WTC11 (cell line): Measurements from ENCODE around the gene PAN3. TPM values are rescaled to one million over a fixed set of nuclear protein-coding genes. Genes with fewer than 3 reads are reported as not detected.

Experiments used
- ATAC-seq: fragments of 200-7000 bp; cut with Tn5 transposase; 2 replicates; pipeline ENCODE4 v1.10.0; 2021; ENCODE audit warnings: mild to moderate bottlenecking, moderate library complexity
- CTCF ChIA-PET: fragments of 300-600 bp; sonication (Branson Sonifier 250); formaldehyde crosslinking; loops from one replicate; lab custom pipeline; 2021; ENCODE audit warnings: antibody characterized with exemption; lab: Charles Lee
- POLR2A ChIA-PET: fragments of 350-600 bp; sonication (Branson Sonifier 250); formaldehyde crosslinking; loops from one replicate; lab custom pipeline; 2021; ENCODE audit warnings: antibody characterized with exemption; lab: Charles Lee
- DNase-seq: peaks from one replicate; pipeline ENCODE4 v3.0.0; 2021; ENCODE audit warnings: low spot score
- H3K27ac Mint-ChIP-seq: 2 replicates; pipeline ENCODE4 v1.8.0; 2021; ENCODE audit warnings: mixed read lengths
- H3K27me3 Mint-ChIP-seq: 2 replicates; pipeline ENCODE4 v1.8.0; 2021; ENCODE audit warnings: low read depth, mild to moderate bottlenecking, moderate library complexity, mixed read lengths
- H3K36me3 Mint-ChIP-seq: 2 replicates; pipeline ENCODE4 v1.8.0; 2021; ENCODE audit warnings: mixed read lengths
- H3K4me1 Mint-ChIP-seq: 2 replicates; pipeline ENCODE4 v1.8.0; 2022; ENCODE audit warnings: mixed read lengths
- H3K4me3 Mint-ChIP-seq: 2 replicates; pipeline ENCODE4 v1.8.0; 2021; ENCODE audit warnings: mild to moderate bottlenecking, moderate library complexity, mixed read lengths
- H3K9me3 Mint-ChIP-seq: 2 replicates; pipeline ENCODE4 v1.8.0; 2021; ENCODE audit warnings: mixed read lengths
- CREB1 ChIP-seq: sonication (generic); formaldehyde crosslinking; IDR thresholded peaks from 2 replicates; pipeline ENCODE4 v1.8.0; 2023; ENCODE audit warnings: mild to moderate bottlenecking, missing genetic modification reagents
- ETV6 ChIP-seq: sonication (generic); formaldehyde crosslinking; IDR thresholded peaks from 2 replicates; pipeline ENCODE4 v1.8.1; 2022; ENCODE audit warnings: mild to moderate bottlenecking, missing genetic modification reagents
- MYBL2 ChIP-seq: sonication (generic); formaldehyde crosslinking; IDR thresholded peaks from 2 replicates; pipeline ENCODE4 v1.8.1; 2023; ENCODE audit warnings: mild to moderate bottlenecking, moderate library complexity, missing genetic modification reagents
- NR1H2 ChIP-seq: sonication (generic); formaldehyde crosslinking; IDR thresholded peaks from 2 replicates; pipeline ENCODE4 v1.9.0; 2021; ENCODE audit warnings: mild to moderate bottlenecking, moderate library complexity, missing genetic modification reagents
- NR2C2 ChIP-seq: sonication (generic); formaldehyde crosslinking; IDR thresholded peaks from 2 replicates; pipeline ENCODE4 v1.8.0; 2022; ENCODE audit warnings: mild to moderate bottlenecking, missing genetic modification reagents
- NR3C1 ChIP-seq: sonication (generic); formaldehyde crosslinking; conservative IDR thresholded peaks from 2 replicates; pipeline ENCODE4 v1.8.1; 2023; ENCODE audit warnings: low read depth, mild to moderate bottlenecking, missing genetic modification reagents
- SMAD4 ChIP-seq: sonication (generic); formaldehyde crosslinking; IDR thresholded peaks from 2 replicates; pipeline ENCODE4 v1.8.0; 2022; ENCODE audit warnings: mild to moderate bottlenecking, missing genetic modification reagents
- TCF7 ChIP-seq: sonication (generic); formaldehyde crosslinking; IDR thresholded peaks from 2 replicates; pipeline ENCODE4 v1.8.0; 2022; ENCODE audit warnings: mild to moderate bottlenecking, low read depth, missing genetic modification reagents, moderate library complexity
- TP53 ChIP-seq: sonication (generic); formaldehyde crosslinking; IDR thresholded peaks from 2 replicates; pipeline ENCODE4 v1.8.1; 2023; ENCODE audit warnings: mild to moderate bottlenecking, missing genetic modification reagents
- ZNF263 ChIP-seq: sonication (generic); formaldehyde crosslinking; IDR thresholded peaks from 2 replicates; pipeline ENCODE4 v1.8.1; 2022; ENCODE audit warnings: low read depth, mild to moderate bottlenecking, moderate library complexity, missing genetic modification reagents
- ZNF416 ChIP-seq: fragments of 250-450 bp; sonication (Bioruptor Pico); IDR thresholded peaks from 2 replicates; pipeline ENCODE4 v1.9.0; 2021; ENCODE audit warnings: mild to moderate bottlenecking, inconsistent platforms
- total RNA-seq: library from RNA; stranded (reverse); gene quantifications from 3 replicates; pipeline ENCODE4 v1.2.3, GENCODE V29; 2021
- TF ChIP-seq, protein P1 (sequence below): fragments of 200-600 bp; IDR thresholded peaks from 2 replicates; pipeline ENCODE4 v1.8.0; 2022; ENCODE audit warnings: antibody characterized with exemption
- TF ChIP-seq, protein P2 (sequence below): sonication (generic); formaldehyde crosslinking; IDR thresholded peaks from 2 replicates; pipeline ENCODE4 v1.8.1; 2023; ENCODE audit warnings: mild to moderate bottlenecking, missing genetic modification reagents, moderate library complexity
- TF ChIP-seq, protein P3 (sequence below): sonication (generic); formaldehyde crosslinking; IDR thresholded peaks from 2 replicates; pipeline ENCODE4 v1.8.1; 2023; ENCODE audit warnings: mild to moderate bottlenecking, missing genetic modification reagents
- TF ChIP-seq, protein P4 (sequence below): sonication (generic); formaldehyde crosslinking; IDR thresholded peaks from 2 replicates; pipeline ENCODE4 v1.8.1; 2022; ENCODE audit warnings: mild to moderate bottlenecking, moderate library complexity, missing genetic modification reagents
- TF ChIP-seq, protein P5 (sequence below): fragments of 250-450 bp; sonication (Bioruptor Pico); IDR thresholded peaks from 2 replicates; pipeline ENCODE4 v1.9.0; 2021; ENCODE audit warnings: mild to moderate bottlenecking
- TF ChIP-seq, protein P6 (sequence below): fragments of 250-450 bp; sonication (Bioruptor Pico); IDR thresholded peaks from 2 replicates; pipeline ENCODE4 v1.8.0; 2021; ENCODE audit warnings: mild to moderate bottlenecking
- TF ChIP-seq, protein P7 (sequence below): fragments of 250-450 bp; sonication (Bioruptor Pico); IDR thresholded peaks from 2 replicates; pipeline ENCODE4 v2.1.2; 2022; ENCODE audit warnings: mild to moderate bottlenecking, moderate library complexity

PAN3 gene
- total RNA-seq, 1 experiment from 2014 or later, result 37.8 TPM

DNA sequence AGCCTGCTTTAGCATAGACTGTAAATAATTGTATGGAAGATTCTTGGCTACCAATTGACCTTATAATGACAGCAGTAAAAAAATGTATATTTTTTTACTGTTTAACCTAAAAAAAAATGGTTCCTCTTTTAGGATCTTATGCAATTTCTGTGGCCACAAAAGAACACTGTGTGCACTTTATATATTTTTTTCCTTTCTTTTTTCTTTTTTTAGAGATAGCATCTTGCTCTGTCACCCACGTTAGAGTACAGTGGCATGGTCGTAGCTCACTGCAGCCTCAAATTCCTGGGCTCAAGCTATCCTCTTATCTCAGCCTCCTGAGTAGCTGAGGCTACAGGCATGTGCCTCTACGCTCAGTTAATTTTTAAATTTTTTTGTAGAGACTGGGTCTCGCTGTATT is 44.0 kb upstream of the PAN3 start (continued):
- TF ChIP-seq, protein P1, sequence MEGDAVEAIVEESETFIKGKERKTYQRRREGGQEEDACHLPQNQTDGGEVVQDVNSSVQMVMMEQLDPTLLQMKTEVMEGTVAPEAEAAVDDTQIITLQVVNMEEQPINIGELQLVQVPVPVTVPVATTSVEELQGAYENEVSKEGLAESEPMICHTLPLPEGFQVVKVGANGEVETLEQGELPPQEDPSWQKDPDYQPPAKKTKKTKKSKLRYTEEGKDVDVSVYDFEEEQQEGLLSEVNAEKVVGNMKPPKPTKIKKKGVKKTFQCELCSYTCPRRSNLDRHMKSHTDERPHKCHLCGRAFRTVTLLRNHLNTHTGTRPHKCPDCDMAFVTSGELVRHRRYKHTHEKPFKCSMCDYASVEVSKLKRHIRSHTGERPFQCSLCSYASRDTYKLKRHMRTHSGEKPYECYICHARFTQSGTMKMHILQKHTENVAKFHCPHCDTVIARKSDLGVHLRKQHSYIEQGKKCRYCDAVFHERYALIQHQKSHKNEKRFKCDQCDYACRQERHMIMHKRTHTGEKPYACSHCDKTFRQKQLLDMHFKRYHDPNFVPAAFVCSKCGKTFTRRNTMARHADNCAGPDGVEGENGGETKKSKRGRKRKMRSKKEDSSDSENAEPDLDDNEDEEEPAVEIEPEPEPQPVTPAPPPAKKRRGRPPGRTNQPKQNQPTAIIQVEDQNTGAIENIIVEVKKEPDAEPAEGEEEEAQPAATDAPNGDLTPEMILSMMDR, result no peak
- TF ChIP-seq, protein P2, sequence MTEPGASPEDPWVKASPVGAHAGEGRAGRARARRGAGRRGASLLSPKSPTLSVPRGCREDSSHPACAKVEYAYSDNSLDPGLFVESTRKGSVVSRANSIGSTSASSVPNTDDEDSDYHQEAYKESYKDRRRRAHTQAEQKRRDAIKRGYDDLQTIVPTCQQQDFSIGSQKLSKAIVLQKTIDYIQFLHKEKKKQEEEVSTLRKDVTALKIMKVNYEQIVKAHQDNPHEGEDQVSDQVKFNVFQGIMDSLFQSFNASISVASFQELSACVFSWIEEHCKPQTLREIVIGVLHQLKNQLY (CRISPR knock-in tag), result no peak
- TF ChIP-seq, protein P3, sequence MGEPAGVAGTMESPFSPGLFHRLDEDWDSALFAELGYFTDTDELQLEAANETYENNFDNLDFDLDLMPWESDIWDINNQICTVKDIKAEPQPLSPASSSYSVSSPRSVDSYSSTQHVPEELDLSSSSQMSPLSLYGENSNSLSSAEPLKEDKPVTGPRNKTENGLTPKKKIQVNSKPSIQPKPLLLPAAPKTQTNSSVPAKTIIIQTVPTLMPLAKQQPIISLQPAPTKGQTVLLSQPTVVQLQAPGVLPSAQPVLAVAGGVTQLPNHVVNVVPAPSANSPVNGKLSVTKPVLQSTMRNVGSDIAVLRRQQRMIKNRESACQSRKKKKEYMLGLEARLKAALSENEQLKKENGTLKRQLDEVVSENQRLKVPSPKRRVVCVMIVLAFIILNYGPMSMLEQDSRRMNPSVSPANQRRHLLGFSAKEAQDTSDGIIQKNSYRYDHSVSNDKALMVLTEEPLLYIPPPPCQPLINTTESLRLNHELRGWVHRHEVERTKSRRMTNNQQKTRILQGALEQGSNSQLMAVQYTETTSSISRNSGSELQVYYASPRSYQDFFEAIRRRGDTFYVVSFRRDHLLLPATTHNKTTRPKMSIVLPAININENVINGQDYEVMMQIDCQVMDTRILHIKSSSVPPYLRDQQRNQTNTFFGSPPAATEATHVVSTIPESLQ, result no peak
- TF ChIP-seq, protein P4, sequence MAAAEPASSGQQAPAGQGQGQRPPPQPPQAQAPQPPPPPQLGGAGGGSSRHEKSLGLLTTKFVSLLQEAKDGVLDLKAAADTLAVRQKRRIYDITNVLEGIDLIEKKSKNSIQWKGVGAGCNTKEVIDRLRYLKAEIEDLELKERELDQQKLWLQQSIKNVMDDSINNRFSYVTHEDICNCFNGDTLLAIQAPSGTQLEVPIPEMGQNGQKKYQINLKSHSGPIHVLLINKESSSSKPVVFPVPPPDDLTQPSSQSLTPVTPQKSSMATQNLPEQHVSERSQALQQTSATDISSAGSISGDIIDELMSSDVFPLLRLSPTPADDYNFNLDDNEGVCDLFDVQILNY (CRISPR knock-in tag), result no peak
- no peak for TF ChIP-seq NR1H2 (CRISPR knock-in tag)
- no peak for TF ChIP-seq ZNF263 (CRISPR knock-in tag)
- no peak for TF ChIP-seq ZNF416 (CRISPR knock-in tag)
- TF ChIP-seq, protein P5, sequence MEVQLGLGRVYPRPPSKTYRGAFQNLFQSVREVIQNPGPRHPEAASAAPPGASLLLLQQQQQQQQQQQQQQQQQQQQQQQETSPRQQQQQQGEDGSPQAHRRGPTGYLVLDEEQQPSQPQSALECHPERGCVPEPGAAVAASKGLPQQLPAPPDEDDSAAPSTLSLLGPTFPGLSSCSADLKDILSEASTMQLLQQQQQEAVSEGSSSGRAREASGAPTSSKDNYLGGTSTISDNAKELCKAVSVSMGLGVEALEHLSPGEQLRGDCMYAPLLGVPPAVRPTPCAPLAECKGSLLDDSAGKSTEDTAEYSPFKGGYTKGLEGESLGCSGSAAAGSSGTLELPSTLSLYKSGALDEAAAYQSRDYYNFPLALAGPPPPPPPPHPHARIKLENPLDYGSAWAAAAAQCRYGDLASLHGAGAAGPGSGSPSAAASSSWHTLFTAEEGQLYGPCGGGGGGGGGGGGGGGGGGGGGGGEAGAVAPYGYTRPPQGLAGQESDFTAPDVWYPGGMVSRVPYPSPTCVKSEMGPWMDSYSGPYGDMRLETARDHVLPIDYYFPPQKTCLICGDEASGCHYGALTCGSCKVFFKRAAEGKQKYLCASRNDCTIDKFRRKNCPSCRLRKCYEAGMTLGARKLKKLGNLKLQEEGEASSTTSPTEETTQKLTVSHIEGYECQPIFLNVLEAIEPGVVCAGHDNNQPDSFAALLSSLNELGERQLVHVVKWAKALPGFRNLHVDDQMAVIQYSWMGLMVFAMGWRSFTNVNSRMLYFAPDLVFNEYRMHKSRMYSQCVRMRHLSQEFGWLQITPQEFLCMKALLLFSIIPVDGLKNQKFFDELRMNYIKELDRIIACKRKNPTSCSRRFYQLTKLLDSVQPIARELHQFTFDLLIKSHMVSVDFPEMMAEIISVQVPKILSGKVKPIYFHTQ, result no peak
- no peak for TF ChIP-seq ETV6
- TF ChIP-seq TP53 (CRISPR knock-in tag), result no peak

DNA sequence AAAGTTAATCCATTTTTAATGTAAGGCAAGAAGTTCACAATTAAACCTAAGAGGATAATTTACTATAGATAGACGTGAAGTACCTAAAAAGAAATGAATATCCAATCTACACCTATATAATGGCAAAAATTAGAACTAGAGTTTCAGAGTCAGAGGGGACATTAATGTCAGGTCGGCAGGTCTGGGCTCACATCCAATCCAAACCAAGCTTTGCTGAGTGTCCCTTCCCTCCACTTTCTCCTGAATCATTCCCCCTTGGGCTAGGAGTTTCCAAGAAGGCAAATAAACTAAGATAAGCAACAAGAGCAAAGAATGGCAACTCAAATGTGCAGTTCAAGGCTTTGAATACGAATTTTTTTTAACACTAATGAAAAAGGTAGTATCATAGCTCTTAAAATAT is 40.8 kb upstream of the PAN3 start:
- H3K36me3 Mint-ChIP-seq, result no peaks in the 10 kb centered on the region
- no peak overlapping the region for H3K4me3 Mint-ChIP-seq
- POLR2A ChIA-PET, result no interaction called here
- no peak overlapping the region for H3K27ac Mint-ChIP-seq
- TF ChIP-seq TCF7 (CRISPR knock-in tag) (no peak), NR3C1 (CRISPR knock-in tag) (no peak), NR2C2 (CRISPR knock-in tag) (no peak), ZNF416 (CRISPR knock-in tag) (no peak), MYBL2 (no peak), SMAD4 (CRISPR knock-in tag) (no peak), CREB1 (CRISPR knock-in tag) (no peak)
- TF ChIP-seq, protein P6, sequence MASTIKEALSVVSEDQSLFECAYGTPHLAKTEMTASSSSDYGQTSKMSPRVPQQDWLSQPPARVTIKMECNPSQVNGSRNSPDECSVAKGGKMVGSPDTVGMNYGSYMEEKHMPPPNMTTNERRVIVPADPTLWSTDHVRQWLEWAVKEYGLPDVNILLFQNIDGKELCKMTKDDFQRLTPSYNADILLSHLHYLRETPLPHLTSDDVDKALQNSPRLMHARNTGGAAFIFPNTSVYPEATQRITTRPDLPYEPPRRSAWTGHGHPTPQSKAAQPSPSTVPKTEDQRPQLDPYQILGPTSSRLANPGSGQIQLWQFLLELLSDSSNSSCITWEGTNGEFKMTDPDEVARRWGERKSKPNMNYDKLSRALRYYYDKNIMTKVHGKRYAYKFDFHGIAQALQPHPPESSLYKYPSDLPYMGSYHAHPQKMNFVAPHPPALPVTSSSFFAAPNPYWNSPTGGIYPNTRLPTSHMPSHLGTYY, result no peak
- TF ChIP-seq, protein P7, sequence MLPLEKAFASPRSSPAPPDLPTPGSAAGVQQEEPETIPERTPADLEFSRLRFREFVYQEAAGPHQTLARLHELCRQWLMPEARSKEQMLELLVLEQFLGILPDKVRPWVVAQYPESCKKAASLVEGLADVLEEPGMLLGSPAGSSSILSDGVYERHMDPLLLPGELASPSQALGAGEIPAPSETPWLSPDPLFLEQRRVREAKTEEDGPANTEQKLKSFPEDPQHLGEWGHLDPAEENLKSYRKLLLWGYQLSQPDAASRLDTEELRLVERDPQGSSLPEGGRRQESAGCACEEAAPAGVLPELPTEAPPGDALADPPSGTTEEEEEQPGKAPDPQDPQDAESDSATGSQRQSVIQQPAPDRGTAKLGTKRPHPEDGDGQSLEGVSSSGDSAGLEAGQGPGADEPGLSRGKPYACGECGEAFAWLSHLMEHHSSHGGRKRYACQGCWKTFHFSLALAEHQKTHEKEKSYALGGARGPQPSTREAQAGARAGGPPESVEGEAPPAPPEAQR (CRISPR knock-in tag), result no peak
- H3K9me3 Mint-ChIP-seq, result no peaks in the 10 kb centered on the region
- no peak for DNase-seq
- H3K27me3 Mint-ChIP-seq, result peaks cover 77% of the 10 kb centered on the region
- ATAC-seq, result no peak
- CTCF ChIA-PET, result no interaction called here
- peaks cover 9% of the 10 kb centered on the region for H3K4me1 Mint-ChIP-seq
